SK-N-SH treated with all-trans-retinoic acid at 6 μM for 48 hours (cell line): ENCODE data around the gene INSL3.

ENCODE experiments used
- CREB5 ChIP-seq: fragments of 250-450 bp; sonication (Bioruptor Pico); IDR thresholded peaks from 2 replicates; pipeline ENCODE4 v1.5.1; 2020; ENCODE audit warnings: low read depth, mild to moderate bottlenecking, moderate library complexity
- CSRNP3 ChIP-seq: fragments of 250-450 bp; sonication (Bioruptor Pico); IDR thresholded peaks from 2 replicates; pipeline ENCODE4 v1.5.1; 2021; ENCODE audit warnings: mild to moderate bottlenecking, moderate library complexity
- SNAI2 ChIP-seq: fragments of 250-450 bp; sonication (Bioruptor Pico); IDR thresholded peaks from 2 replicates; pipeline ENCODE4 v1.5.0; 2020; ENCODE audit warnings: mild to moderate bottlenecking, moderate library complexity
- TSHZ2 ChIP-seq: fragments of 250-450 bp; sonication (Bioruptor Pico); IDR thresholded peaks from 2 replicates; pipeline ENCODE4 v1.5.0; 2020; ENCODE audit warnings: mild to moderate bottlenecking, moderate library complexity
- ZFP3 ChIP-seq: fragments of 250-450 bp; sonication (Bioruptor Pico); IDR thresholded peaks from 2 replicates; pipeline ENCODE4 v1.5.0; 2020; ENCODE audit warnings: mild to moderate bottlenecking, moderate library complexity
- TF ChIP-seq, protein P1 (sequence below): fragments of 250-450 bp; sonication (Bioruptor Pico); IDR thresholded peaks from 2 replicates; pipeline ENCODE4 v1.8.0; 2020; ENCODE audit warnings: mild to moderate bottlenecking, moderate library complexity, borderline replicate concordance

DNA sequence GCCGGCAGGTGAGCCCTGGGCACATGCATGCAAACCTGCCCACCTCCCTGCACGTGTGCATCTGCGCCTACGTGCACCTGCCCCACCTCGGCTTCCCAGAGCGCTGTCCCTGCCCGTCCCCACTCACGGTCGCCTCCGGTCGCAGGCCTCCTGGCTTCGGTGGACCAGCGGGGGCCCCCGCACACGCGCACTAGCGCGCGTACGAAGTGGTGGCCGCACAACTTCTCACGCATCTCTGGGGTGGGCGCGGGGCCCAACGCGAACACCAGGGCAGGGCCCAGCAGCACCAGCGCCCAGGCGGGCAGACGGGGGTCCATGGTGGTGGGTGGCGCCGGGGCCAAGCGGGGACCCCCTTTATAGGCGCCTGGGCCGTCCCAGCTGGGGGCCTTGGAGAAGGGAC lies at the start of gene INSL3:
- TF ChIP-seq SNAI2 (no peak), CREB5 (CRISPR knock-in tag) (no peak), CSRNP3 (CRISPR knock-in tag) (no peak), TSHZ2 (CRISPR knock-in tag) (no peak), ZFP3 (CRISPR knock-in tag) (no peak)
- TF ChIP-seq, protein P1, sequence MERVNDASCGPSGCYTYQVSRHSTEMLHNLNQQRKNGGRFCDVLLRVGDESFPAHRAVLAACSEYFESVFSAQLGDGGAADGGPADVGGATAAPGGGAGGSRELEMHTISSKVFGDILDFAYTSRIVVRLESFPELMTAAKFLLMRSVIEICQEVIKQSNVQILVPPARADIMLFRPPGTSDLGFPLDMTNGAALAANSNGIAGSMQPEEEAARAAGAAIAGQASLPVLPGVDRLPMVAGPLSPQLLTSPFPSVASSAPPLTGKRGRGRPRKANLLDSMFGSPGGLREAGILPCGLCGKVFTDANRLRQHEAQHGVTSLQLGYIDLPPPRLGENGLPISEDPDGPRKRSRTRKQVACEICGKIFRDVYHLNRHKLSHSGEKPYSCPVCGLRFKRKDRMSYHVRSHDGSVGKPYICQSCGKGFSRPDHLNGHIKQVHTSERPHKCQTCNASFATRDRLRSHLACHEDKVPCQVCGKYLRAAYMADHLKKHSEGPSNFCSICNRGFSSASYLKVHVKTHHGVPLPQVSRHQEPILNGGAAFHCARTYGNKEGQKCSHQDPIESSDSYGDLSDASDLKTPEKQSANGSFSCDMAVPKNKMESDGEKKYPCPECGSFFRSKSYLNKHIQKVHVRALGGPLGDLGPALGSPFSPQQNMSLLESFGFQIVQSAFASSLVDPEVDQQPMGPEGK, result no peak
